Measurements from ENCODE around the gene HMX1.

GRCh38 chr4:8837181-8837841 lies 34.3 kb downstream of the HMX1 start:
- TF ChIP-seq CTCF (IDR thresholded peaks at IDR 0.05) (no peak), POLR2A (IDR thresholded peaks at IDR 0.05) (no peak)

Data from thyroid gland (tissue), 4 donors.